AG20443 (cell line): ENCODE results near the gene RGS11.

Source experiments
- DNase-seq: peaks from one replicate; pipeline ENCODE4 v3.0.0; 2012; ENCODE audit warnings: low spot score, mixed read lengths

Gene RGS11

GRCh38 chr16:229731-230281, 45.9 kb downstream of the RGS11 start:
- no peak for DNase-seq

- peak; percentile 98 for DNase-seq
These were observed 46.7 kb downstream of the RGS11 start, which contains the start of gene LUC7L for GRCh38 chr16:228852-229730. Gene LUC7L (minus strand): TSS chr16:229449. CDS start chr16:229339, 110 bp downstream.

GRCh38 chr16:228151-228851, 47.4 kb downstream of the RGS11 start:
- no peak for DNase-seq

- DNase-seq: no peak
These were observed 55.7 kb downstream of the RGS11 start for GRCh38 chr16:220021-220420.
